Hypothalamus (tissue), 51 donors: Measurements from ENCODE around the gene EIF2S3.

Experiments
- DNase-seq, 51 donors: peaks; one replicate each; lab custom pipeline; 2025; lab: John Stamatoyannopoulos, UW

EIF2S3 gene

DNA sequence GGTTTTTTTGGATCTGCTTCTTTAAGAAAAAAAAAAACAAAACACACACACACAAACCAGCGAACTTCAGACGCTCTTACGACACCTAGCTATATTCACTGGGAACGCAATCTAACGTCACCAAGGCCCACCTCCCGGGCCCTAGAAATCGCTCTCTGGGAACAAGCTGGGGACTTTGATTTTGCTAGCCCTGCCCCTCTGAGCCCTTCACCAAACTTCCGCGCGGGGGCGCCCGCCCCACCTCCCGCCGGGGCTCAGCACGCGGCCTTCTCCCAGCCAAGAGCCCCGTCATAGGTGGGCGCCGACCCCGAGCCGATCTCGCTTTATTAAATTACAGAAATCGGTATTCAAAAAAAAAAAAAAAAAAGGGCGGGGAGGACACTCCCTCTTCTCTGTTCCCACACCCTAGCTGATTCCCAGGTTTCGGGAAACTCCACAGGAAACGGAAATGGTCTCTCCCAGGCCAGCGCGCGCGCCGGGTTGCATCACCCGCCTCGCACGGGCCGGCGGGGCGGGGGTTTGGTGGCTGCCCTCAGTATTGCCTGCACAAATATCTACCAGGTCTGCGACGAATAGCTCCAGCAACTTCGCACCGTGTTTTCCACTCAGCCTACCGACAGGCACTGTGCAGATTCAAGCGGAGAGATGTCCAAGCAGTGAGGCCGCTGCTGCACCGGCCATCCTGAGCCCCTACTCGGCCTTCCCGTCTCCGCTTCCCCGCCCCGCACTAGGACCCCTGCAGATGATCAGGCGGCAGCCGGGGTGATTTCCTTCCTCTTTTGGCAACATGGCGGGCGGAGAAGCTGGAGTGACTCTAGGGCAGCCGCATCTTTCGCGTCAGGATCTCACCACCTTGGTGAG, at the start of gene EIF2S3:
TSS of gene EIF2S3 (plus strand) at position 775 of the 861 bp plus-strand sequence. CDS start at position 788, 13 bp downstream.
- DNase-seq = peak; percentile 42 to 95 (median 81)

DNA sequence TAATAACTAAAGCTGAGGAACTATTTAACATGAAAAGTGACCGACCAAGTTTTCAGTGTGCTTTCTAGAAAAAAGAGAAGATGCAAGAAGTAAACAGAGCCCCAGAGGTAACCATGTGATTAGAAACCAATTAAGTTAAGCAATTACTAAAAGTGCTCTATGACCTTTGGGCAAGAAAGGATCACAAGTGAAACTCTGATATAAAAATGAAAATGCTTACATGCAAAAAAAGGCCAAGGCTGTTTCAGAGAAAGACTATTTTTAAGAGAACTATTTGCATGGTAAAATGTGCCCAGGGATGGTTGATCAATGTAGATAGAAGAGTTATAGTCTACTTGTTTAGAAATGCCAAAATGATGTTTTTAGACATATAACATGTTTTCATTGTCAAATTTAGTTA, 49.7 kb upstream of the EIF2S3 start:
- DNase-seq = no peak

DNA sequence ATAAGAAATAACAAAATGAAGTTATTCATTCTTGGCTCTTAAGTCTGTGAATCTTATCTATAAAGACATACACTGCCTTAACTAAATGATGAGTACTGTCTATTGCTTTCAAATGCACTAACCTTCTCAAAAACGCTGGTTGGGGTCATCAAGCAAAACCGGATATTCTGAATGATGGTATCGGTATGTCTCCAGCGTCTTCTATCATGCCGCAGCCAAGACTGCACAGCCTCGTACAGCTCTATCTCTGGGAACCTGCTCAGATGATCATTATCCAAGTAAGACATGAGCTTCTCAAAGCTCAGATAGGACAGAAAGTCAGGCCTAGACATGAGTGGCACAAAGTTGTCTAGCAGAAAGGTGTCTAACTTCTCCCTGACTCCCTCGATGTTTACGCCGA, 48.9 kb upstream of the EIF2S3 start:
- no peak for DNase-seq

DNA sequence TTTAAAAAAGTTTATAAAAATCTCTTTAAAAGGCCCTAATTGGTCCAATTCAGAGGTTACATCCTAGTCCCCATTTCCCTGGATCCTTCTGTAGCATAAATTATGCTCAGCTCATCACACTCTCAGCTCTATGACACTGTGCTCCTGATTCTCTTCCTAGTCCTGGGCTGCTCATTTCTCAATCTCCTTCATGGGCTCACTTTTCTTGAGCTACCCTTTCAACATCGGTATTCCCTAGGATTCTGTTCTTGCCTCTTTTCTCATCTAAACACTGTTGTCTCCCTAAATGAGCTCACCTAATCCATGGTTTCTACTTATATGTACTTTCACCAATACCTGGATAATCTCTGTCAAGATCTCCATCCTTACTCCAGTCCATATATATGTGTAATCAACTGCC, 42.5 kb upstream of the EIF2S3 start:
- DNase-seq = no peak

DNA sequence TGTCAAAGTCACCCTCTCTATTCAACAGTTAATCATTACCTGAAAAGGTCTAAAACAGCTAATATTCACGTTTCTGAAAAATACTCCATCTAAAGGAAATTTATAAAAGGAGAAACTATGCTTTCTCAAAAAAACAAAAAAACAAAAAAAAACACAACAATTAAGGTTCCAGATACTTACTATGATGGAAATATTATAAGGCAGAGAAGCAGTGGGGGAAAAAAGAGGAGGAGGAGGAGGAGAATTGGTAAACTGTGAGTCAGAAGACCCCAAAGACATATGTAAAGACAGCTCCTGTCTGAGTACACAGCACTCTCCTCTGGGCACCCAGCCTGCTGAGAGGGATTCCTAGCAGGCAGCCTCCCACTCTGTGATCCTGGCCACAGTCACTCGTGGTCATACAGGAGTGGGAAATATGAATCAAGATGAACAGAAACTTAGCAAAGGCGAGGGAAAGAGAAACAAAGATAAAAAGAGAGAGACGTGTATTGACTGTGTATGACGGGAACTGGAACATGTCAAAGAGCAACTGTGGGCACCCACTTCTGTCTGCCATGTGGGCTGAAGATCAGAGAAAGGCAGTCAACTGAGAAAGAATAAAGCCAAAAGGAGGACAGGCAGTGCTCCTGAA, 40.3 kb upstream of the EIF2S3 start:
- peak in 8 of 51 donors; percentile 0 to 7 (median 2) for DNase-seq

DNA sequence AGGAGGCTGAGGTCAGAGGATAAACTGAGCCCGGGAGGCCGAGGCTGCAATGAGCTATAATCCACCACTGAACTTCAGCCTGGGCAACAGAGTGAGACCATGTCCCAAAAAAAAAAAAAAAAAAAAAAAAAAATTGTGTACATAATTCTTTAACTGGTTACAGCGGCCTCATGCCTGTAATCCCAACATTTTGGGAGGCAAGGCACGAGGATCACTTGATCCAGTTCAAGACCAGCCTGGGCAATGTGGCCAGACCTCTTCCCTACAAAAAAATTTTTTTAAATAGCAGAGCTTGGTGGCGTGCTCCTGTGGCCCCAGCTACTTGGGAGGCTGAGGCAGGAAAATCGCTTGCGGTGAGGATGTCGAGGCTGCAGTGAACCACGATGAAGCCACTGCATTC, 37.1 kb upstream of the EIF2S3 start:
- no peak for DNase-seq

DNA sequence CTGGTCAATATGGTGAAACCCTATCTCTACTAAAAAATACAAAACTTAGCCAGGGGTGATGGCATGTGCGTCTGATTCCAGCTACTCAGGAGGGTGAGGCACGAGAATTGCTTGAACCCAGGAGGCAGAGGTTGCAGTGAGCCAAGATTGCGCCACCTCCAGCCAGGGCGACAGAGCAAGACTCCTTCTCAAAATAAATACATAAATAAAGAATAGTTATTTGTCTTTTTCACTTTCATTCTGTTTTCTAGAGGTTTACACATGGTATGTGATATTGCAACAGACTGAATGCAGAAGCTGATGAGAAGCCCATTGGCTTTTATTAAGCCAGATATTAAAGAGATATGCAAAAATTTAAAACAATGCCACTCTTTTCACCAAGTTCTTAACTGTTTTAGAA, 35.9 kb upstream of the EIF2S3 start:
- DNase-seq = no peak

DNA sequence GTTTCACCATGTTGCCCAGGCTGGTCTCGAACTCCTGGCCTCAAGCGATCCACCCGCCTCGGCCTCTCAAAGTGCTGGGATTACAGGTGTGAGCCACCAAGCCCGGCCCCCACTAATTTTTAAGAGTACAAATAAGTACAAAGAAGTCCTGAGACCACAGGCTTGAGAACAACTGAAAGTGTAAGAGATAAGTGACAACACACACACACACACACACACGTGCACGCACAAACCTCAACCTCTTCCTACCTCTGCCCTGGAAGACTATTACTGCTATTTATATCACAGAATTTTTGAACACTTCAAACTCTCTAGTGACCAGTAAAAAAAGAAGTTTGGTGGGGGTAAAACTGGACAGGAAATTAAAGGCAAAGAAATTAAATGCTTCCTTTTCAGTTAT, 35.3 kb upstream of the EIF2S3 start:
- no peak for DNase-seq

DNA sequence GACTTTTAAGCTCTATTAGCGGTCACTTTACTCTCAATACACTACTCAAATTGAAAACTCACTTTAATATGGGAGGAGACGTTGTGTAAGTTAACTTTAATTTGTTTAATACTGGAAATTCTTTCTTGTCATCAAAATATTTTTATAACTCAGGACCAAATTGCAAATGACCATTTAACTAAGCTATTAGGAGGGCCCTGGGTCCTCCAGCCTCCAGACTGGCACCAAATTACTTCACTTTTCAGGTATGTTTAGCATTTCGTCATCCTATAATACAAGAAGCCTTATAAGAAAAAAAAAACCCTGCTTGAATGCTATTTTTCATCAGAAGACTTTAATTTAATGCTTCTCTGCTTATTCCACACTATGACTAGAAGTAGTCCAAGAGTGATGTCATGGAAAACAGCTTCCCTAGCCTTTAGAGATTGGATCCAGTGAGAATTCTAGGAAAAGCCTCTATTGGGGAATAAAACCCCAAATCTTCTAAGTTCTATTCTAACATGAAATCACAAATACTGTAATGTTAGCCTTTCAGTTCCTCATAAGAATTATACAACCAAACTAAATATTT, 34.4 kb upstream of the EIF2S3 start:
- DNase-seq = no peak

DNA sequence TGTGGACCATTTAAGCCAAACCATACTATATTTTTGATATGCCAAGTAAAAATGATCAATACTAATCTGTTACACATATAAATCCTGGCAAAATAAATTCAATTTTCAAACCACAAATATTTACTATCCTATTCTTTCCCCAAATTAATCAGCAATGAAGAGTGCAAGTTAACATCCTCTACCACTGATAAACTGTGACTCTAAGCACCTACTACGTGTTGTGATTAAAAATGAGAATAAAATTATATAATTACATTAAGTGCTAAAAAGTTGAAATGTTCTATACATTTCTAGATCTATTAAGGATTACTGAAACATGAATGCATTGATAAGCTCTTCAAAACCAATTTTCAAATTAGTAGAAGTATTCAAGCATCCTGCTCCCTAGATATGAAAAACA, 31.2 kb upstream of the EIF2S3 start:
- DNase-seq = no peak

DNA sequence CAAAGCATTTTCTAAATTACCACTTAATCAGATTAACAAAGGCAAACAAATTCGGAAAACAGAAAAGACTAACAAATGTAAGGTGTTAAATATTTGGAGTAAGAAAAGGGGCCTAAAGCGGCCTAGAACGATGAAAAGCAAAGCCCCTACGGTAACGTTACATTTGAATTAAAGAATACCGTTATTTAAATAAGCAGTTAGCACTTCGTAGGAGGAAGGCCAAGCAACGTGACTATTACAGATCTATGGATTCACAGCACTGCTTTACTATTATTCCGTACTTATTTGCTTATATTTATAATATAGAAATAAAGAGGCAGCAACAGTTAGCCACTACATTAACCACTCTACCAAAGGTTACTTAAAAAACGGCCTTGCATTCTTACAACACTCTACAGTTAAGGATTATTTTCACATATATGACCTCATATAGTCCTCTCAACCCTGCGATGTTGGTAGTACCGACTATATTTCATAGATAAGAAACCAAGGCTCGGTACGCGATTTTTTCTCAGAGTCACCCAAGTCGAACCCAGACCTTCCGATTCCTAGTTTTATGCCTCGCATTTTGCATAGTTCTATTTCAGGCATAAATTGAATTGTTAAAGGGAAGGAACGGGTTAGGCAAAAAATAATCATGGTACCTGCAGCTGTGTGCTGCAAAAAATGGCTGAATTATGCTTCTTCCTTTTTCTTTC, 30.6 kb upstream of the EIF2S3 start:
- DNase-seq = peak in 1 of 51 donors; percentile 10

DNA sequence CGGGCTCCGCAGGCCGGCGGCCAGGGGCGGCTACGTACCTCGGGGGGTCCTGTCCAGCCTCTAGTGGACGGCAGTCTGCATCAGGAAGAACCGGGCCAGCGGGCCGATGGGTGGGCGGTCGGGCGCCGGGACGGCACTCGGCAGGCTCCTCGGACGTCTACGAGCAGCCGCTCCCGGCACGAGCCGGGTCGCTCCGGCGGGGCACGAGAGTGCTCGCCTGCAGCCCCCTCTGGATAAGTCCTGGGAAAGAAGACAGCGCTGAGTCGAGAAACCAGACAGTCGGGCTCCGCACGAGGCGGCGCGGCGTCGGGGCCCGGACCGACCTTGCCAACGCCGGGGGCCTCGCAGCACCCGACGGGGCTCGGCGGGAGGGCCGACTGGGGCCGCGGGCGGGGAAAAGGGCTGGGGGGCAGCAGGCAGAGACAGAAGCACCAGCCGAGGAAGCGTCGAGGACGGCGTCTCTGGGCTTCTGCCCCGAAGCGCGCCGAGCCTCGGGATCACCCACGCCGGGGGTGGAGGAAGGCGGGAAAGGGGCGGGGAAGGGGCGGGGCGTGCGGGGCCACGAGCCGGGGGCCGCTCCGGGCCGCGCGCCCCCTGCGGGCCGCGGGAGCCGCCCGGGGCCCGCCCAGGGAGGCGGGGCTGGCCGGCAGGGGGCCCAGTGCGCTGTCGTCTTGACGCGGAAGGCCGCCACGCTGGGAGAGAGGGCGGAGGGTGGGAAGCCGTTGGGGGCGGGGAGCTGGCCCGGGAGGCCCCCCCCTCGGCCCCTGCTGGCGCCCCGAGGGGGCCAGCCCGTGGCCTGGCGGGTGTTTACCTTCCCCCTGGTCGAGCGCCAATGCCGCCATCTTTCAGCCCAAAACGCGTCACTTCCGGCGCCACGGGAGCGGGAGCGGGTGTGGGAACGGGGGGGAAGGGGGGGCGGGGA, 29.7 kb upstream of the EIF2S3 start:
- DNase-seq = peak; percentile 27 to 91 (median 80)

DNA sequence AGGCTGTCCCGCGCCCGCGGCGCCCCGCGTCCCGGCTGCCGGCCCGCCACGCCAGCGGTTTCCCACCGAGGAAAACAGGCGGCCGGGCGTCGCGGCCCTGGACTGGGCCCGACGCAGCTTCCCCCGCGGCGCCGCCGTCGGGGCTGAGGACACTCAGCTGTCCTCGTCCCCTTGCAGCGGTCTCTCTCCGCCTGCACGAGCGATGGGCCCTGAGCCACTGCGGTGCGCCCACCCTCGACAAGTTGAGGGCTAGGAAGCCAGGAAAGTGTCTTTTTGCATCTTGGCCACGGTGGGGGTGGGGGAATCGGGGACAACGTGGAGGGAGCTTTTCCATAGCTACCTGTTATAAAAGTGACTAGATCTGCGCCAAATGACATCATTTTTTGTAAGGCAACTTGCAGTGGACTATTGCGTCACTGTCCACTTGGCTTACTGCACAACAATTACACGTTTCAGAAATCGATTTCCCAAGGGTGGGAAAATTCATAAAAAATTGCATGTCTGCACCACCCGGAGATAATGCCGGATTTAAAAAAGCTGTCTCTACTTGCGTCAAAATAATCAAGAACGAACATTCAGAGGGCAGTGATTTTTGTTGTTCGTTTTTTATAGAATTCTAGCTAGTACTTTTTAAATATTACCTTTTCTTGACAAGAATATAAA, 28.9 kb upstream of the EIF2S3 start:
- DNase-seq = peak in 12 of 51 donors; percentile 9 to 58 (median 37)

DNA sequence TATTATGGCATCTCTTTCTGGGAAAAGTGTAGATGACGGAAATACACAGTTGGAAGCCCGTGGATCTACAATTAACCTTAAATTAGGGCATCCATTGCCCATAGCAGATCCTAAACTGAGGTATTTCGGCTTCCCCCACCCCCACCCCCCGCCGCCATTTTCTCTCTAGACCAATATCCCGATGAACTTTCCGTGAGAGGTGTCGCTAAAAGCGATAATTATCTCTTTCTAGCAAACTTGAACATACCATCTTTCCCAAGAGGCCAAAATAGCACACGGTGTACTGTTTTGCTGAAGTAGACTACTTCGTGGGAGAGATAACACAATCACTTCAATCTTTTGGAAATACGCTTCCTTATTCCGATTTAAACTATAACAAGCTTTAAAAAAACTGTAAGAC, 28.3 kb upstream of the EIF2S3 start:
- DNase-seq = peak in 2 of 51 donors; percentile 1 to 27

DNA sequence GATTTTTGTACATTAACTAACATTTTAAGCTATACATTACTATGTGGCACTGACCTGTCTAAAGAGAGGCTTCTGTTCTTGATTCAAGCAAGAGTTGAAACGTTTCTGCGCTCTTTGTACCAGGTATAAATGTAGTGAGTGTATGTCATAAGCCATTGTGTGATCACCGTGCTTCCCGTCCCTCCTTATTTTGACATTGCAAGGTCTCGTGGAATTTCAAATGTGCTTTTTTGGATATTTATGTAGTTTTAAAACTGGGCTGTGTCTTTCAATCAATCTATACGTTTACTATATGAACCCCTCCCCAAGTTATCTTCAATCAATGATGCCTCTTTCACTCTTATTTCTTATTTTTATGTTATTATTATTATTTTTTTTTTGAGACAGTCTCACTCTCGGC, 27.7 kb upstream of the EIF2S3 start, which contains the start of gene KLHL15:
TSS of gene KLHL15 (minus strand) at position 101 of the 400 bp plus-strand sequence. CDS start 20,493 bp downstream, outside the sequence.
- DNase-seq = no peak

DNA sequence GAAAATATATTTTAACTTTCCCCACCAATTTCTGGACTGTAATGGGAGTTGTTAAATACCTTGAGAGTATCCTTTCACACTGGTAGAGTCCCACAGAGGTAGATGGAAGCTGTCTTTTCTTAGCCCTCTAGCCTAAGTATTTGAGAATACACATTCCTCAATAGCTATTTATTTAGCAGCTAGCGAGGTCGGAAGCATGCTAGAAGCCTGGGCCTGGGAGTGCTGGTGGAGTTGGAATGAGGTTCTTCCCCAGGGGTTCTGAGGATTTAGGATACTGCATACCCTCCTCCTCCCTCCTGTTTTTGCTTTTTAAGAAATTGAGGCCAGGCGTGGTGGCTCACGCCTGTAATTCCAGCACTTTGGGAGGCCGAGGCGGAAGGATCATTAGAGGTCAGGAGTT, 26.8 kb upstream of the EIF2S3 start:
- DNase-seq = no peak

DNA sequence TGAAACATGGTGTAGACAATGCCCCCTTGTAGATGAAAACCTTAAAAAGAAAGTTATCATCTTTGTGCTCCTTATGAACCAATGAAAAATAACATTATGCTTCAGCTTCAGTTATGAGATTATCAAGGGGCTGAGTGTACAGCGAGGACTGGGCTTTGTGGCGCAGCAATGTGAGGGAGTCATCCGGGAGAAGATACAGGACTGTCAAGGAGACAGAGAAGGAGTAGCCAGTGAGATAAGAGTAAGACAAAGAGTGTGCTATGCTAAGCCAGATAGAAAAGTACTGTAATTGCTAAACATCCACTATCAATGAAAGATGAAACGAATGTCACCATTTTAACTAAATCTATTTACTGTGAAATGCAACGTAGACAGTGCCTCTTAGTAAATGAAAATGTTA, 24.2 kb upstream of the EIF2S3 start:
- DNase-seq = no peak

DNA sequence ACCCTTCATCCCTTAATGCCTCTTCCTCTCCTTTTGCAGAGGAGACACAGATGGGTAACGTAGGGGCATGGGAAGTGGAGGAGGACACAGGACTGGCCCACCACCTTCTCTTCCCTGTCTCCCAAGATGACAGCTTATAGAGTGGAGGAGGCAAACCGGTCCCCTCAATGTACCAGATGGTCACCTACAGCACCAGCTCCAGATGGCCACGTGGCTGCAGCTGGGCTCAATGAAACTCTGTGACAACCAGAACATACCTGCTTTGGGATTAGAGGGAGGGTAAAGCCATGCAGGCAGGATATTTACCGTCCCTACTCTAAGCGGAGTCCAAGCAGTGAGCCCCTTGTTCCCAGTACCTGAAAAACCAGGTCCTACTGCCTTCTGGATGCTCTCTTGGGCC, 20.3 kb upstream of the EIF2S3 start:
- no peak for DNase-seq

DNA sequence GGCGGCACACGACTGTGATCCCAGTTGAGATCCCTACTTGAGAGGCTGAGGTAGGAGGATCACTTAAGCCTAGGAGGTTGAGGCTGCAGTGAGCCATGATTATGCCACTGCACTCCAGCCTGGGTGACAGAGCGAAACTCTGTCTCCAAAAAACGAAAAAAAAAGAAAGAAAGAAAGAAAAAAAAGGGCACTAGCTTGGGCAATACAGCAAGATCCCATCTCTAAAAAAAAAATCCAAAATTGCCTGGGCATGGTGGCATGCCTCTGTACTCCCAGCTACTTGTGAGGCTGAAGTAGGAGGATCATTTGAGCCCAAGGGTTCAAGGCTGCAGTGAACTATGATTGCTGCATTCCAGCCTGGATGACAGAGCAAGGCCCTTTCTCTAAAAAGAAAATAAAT, 17.0 kb upstream of the EIF2S3 start:
- no peak for DNase-seq
